ENCODE results near the gene ARMC12.
"Not testable (repeated sequence)": the region's sequence is repeated elsewhere in the genome, so short reads cannot be mapped to it uniquely, and the experiment has no call there.

ARMC12 gene, protein sequence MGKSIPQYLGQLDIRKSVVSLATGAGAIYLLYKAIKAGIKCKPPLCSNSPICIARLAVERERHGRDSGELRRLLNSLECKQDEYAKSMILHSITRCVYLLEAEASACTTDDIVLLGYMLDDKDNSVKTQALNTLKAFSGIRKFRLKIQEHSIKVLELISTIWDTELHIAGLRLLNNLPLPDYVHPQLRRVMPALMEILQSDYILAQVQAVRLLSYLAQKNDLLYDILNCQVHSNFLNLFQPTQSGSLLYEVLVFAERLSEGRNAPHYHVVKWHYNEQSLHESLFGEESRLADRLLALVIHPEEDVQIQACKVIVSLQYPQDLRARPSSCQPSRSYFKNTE

DNA sequence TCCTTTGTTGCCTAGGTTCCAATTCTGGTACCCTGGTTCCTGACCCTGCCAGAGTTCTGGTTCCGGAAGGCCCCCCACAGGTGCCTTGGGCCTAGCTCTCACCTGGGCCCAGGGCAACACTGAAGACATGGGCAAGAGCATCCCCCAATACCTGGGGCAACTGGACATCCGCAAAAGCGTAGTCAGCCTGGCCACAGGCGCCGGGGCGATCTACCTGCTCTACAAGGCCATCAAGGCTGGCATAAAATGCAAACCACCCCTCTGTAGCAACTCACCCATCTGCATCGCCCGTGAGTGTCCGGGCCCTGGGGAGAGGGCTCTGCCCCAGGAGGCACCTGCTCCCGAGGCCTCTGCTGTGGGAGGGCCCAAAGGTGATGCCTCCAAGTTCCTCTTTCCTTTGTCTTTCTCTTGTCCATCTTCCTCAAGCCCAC, at the start of gene ARMC12:
Gene ARMC12, plus strand, starts transcription at position 51 of the 431 bp plus-strand sequence. Its CDS starts 77 bp downstream, at position 128.
- DNase-seq (ENCODE audit: low read depth): no peak

DNA sequence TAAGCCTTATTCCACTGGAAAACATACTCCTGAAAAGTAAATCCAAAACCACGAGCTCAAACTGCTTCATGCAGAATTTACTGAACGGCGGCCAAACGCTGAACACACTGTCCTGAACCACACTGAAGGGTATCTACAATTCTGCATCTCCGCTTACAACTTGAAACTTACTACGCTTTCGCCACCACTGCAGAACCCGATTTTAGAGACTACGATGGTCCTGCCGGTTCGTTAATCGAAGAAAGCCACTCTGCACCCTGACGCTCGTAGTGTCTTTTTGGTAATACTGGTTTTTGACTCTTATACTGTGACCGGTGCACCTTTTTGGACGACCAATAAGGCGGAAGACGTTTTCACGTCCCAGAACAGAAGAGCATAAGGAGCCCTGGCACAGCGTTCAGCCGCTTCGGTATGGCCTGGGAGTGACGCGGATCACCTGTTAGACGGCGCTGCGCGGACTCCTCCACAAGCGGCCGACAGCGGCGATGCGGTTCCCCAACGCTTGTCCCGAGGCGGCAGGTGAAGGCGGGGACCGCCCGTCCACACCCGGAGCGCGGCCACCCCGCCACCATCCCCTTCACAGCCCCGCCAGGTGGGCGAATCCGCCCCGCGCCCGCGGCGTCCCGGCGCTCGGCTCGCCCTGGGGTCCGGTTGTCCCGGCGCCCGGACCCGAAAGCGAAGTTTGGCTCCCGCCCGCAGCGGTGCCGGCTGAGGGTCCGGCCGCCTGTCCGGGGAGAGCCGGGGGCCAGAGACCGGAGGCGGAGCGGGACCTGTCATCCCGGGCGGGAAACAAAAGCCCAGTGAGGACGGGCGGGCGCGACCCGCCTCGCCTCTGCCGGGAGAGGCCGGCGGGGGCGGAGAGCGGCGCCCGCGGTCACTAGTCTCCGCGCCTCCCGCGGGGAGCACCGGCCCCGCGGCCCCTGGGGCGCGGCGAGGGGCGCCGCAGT, 48.9 kb upstream of the ARMC12 start:
- peak; percentile 48 for DNase-seq (ENCODE audit: low read depth)

DNA sequence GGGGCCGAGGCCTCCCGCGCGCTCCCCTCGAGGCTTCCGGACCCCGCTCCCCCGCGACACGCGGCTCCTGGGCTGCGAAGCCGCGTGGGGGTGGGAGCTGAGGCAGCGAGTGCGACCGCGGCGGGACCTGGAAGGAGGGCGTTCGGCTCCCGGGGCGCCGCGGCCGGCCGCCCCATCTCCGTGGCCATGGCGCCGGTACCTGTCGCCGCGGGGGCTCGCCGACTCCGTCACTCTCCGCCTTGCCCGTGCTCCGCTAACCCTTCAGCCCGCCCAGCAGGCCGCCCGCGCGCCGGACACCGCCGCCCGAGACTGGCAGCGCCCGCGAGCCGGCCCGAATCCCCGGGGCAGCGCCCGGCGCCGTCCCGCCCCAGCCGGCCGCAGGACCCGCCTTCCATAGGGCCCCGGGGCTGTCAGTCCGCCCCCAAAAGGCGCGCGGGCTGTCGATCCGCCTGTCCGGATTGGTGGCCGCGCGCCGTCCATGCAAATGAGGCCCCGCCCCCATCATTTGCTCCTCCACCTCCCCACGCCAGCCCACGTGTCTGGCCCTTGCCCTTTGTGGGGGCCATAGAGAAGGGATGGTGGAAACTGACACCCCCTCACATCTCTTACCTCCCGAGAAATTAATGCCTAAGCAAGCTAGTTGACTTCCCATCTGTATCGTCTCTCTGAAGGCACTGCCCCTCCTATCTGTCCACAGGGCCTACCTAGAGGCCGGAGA, 48.1 kb upstream of the ARMC12 start, which contains the start of gene FKBP5:
Gene FKBP5, minus strand, starts transcription at position 311 of the 718 bp plus-strand sequence. CDS start 46,091 bp downstream, outside the sequence.
- peak; percentile 88 for DNase-seq (ENCODE audit: low read depth)

- DNase-seq (ENCODE audit: low read depth): not testable (repeated sequence)
Measured at GRCh38 chr6:35690006-35690405, 46.8 kb upstream of the ARMC12 start.

- DNase-seq (ENCODE audit: low read depth): no peak
Measured at GRCh38 chr6:35690484-35690883, 46.3 kb upstream of the ARMC12 start.

- peak; percentile 31 for DNase-seq (ENCODE audit: low read depth)
Measured at GRCh38 chr6:35691027-35691824, 45.6 kb upstream of the ARMC12 start.

GRCh38 chr6:35694462-35694861, 42.4 kb upstream of the ARMC12 start:
- DNase-seq (ENCODE audit: low read depth): peak; percentile 48

DNA sequence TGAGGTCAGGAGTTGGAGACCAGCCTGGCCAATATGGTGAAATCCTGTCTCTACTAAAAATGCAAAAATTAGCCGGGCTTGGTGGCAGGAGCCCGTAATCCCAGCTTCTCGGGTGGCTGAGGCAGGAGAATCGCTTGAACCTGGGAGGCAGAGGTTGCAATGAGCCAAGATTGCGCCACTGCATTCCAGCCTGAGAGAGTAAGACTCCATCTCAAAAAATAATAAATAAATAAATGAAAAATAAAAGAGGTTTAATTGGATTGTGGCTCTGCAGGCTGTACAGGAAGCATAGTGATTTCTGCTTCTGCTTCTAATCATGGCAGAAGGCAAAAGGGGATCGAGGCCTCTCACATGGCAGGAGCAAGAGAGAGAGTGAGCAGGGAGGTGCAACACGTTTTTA, 38.4 kb upstream of the ARMC12 start:
- peak; percentile 31 for DNase-seq (ENCODE audit: low read depth)

DNA sequence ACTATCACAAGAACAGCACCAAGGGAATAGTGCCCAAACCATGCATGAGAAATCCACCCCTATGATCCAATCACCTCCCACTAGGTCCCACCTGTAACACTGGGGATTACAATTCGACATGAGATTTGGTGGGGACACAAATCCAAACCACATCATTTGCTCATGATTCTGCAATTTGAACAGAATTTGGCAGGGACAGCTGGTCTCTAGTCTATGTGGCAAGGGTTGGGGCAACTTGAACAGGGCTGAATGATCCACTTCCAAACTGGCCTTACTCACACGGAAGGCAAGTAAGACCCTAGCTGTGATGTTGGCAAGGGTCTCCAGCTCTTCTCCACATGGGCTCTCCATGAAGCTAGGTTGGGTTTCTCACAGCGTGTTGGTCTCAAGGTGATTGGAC, 38.0 kb upstream of the ARMC12 start:
- DNase-seq (ENCODE audit: low read depth): no peak

GRCh38 chr6:35703554-35703953, 33.3 kb upstream of the ARMC12 start:
- DNase-seq (ENCODE audit: low read depth): no peak

GRCh38 chr6:35706468-35706867, 30.4 kb upstream of the ARMC12 start:
- no peak for DNase-seq (ENCODE audit: low read depth)

- DNase-seq (ENCODE audit: low read depth): no peak
Measured at GRCh38 chr6:35707714-35708407, 29.0 kb upstream of the ARMC12 start.

DNA sequence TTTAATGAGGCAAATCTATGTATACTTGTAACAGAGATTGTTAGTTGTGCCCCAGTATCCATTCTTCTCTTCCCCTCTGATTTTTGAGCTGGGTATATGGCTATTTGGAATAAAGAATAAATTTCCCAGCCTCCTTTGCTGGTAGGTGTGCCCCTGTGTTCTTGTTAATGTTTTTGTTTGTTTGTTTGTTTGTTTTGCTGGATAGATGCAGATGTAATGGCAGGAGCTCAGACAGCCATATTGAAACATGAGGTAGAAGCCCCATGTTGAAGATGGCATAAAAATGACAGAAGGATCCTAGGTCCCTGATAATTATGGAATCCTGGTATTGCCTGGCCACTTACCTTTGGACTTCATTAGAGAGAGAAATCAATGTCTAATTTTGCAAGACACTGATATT, 28.2 kb upstream of the ARMC12 start:
- DNase-seq (ENCODE audit: low read depth): no peak

GRCh38 chr6:35710241-35710847, 26.5 kb upstream of the ARMC12 start:
- DNase-seq (ENCODE audit: low read depth): no peak

DNA sequence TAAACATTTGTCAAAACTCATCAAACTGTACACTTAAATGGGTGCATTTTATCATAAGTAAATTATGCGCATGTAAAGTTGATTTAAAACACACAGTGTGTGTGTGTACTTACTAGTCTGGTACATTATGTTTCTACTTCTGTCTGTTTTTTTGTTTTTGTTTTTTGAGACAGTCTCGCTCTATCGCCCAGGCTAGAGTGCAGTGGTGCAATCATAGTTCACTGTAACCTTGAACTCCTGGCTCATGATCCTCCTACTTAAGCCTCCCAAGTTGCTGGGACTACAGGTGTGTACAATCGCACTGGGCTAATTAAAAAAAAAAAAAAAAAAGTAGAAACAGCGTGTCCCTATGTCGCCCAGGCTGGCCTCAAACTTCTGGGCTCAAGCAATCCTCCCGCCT, 25.1 kb upstream of the ARMC12 start:
- DNase-seq (ENCODE audit: low read depth): no peak

DNA sequence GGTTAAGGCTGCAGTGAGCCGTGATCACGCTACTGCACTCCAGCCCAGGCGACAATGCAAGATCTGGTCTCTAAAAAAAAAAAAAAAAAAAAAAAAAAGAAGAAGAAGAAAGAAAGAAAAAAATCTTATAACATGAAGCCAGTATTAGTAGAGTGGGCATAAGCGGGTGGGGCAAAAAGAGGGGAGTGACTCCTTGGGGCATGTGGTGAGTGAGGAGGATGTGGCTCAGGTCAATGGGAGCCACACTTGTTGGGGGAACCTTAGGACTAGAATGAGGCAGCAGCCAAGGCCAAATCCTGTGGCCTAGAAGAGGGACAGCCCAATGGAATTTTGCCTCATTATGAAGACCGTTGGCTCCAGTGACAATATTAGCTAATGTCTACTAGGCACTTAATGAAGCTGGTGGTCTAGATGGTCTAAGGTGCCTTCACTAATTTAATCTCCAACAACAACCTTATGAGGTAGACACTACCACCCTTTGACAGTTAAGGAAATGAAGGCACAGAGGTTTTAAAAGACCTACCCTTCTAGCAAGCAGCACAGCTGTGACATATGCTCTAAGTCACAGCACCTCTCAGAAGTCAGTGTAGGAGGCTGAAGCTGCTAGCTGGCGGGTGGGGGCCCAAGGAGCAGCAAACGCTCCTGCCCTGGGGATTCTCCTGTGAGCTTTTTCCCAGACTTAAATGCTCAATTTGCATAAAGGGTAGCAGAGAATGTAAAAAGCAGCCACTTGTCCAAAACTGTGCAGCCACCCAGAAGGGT, 23.6 kb upstream of the ARMC12 start:
- no peak for DNase-seq (ENCODE audit: low read depth)

DNA sequence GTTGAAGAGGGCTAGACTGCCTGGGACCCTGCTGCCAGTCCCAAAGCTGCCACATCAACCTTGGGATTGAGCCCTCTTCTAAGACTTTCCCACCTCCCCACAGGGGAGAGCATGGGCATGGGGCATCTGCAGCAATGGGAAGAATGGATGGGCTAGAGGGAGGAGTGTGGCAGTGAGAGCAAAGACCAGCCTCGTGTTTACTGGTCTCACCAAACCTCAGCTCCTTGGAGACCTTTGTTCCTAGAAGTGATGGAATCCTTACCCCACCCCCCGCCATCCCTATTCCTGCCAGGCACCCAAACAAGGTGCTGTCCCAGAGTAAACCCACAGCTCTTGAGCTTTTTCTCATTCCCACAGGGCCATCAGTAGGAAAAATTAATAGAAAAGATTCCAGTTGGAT, 20.0 kb upstream of the ARMC12 start:
- no peak for DNase-seq (ENCODE audit: low read depth)

- DNase-seq (ENCODE audit: low read depth): no peak
Measured at GRCh38 chr6:35717449-35718374, 19.1 kb upstream of the ARMC12 start.
